GM19467 (cell line): Measurements from ENCODE around the gene POC1B.

Source experiments
- ATAC-seq: cut with Tn5 transposase; IDR thresholded peaks from one replicate; pipeline ENCODE4 v1.9.1; 2021; ENCODE audit warnings: mild to moderate bottlenecking, moderate library complexity; ENCODE audit not compliant: unreplicated experiment

POC1B gene

GRCh38 chr12:89390802-89391673 lies 134.8 kb downstream of the POC1B start:
- ATAC-seq: no peak

- peak; percentile 92 for ATAC-seq
Observed at GRCh38 chr12:89389755-89390661, 135.8 kb downstream of the POC1B start.

- no peak for ATAC-seq
Observed at GRCh38 chr12:89386138-89386537, 139.7 kb downstream of the POC1B start.

- ATAC-seq: no peak
Observed at GRCh38 chr12:89384807-89385206, 141.0 kb downstream of the POC1B start.

GRCh38 chr12:89384050-89384758 lies 141.6 kb downstream of the POC1B start:
- no peak for ATAC-seq

- no peak for ATAC-seq
Observed at GRCh38 chr12:89383235-89384049, 142.4 kb downstream of the POC1B start.

GRCh38 chr12:89382328-89382727 lies 143.5 kb downstream of the POC1B start:
- no peak for ATAC-seq

GRCh38 chr12:89379839-89380467 lies 145.9 kb downstream of the POC1B start:
- ATAC-seq: no peak

GRCh38 chr12:89379148-89379838 lies 146.6 kb downstream of the POC1B start:
- ATAC-seq: no peak

- ATAC-seq: no peak
Observed at GRCh38 chr12:89376844-89377243, 149.0 kb downstream of the POC1B start.

- ATAC-seq: no peak
Observed at GRCh38 chr12:89376202-89376529, 149.7 kb downstream of the POC1B start.

- no peak for ATAC-seq
Observed at GRCh38 chr12:89373763-89374572, 151.9 kb downstream of the POC1B start.

GRCh38 chr12:89372584-89373370 lies 153.1 kb downstream of the POC1B start:
- no peak for ATAC-seq

- ATAC-seq: no peak
Observed at GRCh38 chr12:89370850-89371249, 155.0 kb downstream of the POC1B start.

- no peak for ATAC-seq
Observed at GRCh38 chr12:89370421-89370831, 155.4 kb downstream of the POC1B start.
